ENCODE data around the gene SPEN. TPM values are rescaled to one million over a fixed set of nuclear protein-coding genes. Genes with fewer than 3 reads are reported as not detected.

SPEN gene
- total RNA-seq, 1 experiment from 2014 or later = 48.3 TPM

DNA sequence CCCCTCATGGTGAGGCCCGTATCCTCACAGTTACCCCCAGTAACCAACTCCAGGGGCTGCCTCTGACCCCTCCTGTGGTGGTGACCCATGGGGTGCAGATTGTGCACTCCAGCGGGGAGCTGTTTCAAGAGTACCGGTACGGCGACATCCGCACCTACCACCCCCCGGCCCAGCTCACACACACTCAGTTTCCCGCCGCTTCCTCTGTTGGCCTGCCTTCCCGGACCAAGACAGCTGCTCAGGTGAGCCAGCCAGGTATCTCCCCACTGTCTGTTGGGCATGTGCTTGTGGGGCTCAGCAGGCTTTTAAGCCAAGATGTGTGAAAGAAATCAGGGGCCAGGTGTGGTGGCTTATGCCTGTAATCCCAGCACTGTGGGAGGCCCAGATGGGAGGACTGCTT is 88.5 kb downstream of the SPEN start:
- Mint-ChIP-seq H3K27me3 (ENCODE audit: unreplicated experiment) (no peaks in the 10 kb centered on the region), H3K36me3 (ENCODE audit: insufficient read depth, unreplicated experiment) (peaks cover 68% of the 10 kb centered on the region), H3K4me1 (ENCODE audit: low read depth, unreplicated experiment) (no peaks in the 10 kb centered on the region), H3K9me3 (ENCODE audit: low read depth, unreplicated experiment) (no peaks in the 10 kb centered on the region), H3K4me3 (ENCODE audit: low read depth, unreplicated experiment) (no peak overlapping the region), H3K27ac (ENCODE audit: unreplicated experiment) (no peak overlapping the region)
- no peak for DNase-seq
- intact Hi-C loops (cut with micrococcal nuclease; ENCODE audit: unreplicated experiment) = no loop called here
- no peak for TF ChIP-seq CTCF (IDR thresholded peaks at IDR 0.05; ENCODE audit: unreplicated experiment)
- BruUV-seq (replicated peaks) = no TSS peak
- CTCF ChIA-PET = no interaction called here

DNA sequence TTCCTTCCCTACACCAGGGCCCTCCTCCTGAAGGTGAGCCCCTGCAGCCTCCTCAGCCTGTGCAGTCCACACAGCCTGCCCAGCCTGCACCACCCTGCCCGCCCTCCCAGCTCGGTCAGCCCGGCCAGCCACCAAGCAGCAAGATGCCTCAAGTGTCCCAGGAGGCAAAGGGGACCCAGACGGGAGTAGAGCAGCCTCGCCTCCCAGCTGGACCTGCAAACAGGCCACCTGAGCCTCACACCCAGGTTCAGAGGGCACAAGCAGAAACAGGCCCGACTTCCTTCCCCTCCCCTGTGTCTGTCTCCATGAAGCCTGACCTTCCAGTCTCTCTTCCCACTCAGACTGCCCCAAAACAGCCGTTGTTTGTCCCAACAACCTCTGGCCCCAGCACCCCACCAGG is 89.6 kb downstream of the SPEN start:
- H3K27me3 Mint-ChIP-seq (ENCODE audit: unreplicated experiment) = no peaks in the 10 kb centered on the region
- intact Hi-C loops (cut with micrococcal nuclease; ENCODE audit: unreplicated experiment) = no loop called here
- peaks cover 65% of the 10 kb centered on the region for H3K36me3 Mint-ChIP-seq (ENCODE audit: insufficient read depth, unreplicated experiment)
- CTCF ChIA-PET = interaction anchor here (0.6 to 1.0 kb wide), 2 partner anchors 11 to 122 kb away, joined by 3 read pairs; no protein-coding TSS in a partner anchor
- peak overlapping the region; percentile 77 for H3K27ac Mint-ChIP-seq (ENCODE audit: unreplicated experiment)
- TF ChIP-seq CTCF (IDR thresholded peaks at IDR 0.05; ENCODE audit: unreplicated experiment) = no peak
- no TSS peak for BruUV-seq (replicated peaks)
- H3K9me3 Mint-ChIP-seq (ENCODE audit: low read depth, unreplicated experiment) = no peaks in the 10 kb centered on the region
- no peak overlapping the region for H3K4me3 Mint-ChIP-seq (ENCODE audit: low read depth, unreplicated experiment)
- DNase-seq = no peak
- H3K4me1 Mint-ChIP-seq (ENCODE audit: low read depth, unreplicated experiment) = no peaks in the 10 kb centered on the region

- H3K27ac Mint-ChIP-seq (ENCODE audit: unreplicated experiment) = peak overlapping the region; percentile 77
- TF ChIP-seq CTCF (IDR thresholded peaks at IDR 0.05; ENCODE audit: unreplicated experiment) = no peak
- intact Hi-C loops (cut with micrococcal nuclease; ENCODE audit: unreplicated experiment) = no loop called here
Observed at GRCh38 chr1:15937706-15938168, 90.2 kb downstream of the SPEN start.

GRCh38 chr1:15938628-15939161 is 91.2 kb downstream of the SPEN start:
- Mint-ChIP-seq H3K4me3 (ENCODE audit: low read depth, unreplicated experiment) (no peak overlapping the region), H3K4me1 (ENCODE audit: low read depth, unreplicated experiment) (no peaks in the 10 kb centered on the region), H3K27me3 (ENCODE audit: unreplicated experiment) (no peaks in the 10 kb centered on the region), H3K27ac (ENCODE audit: unreplicated experiment) (no peak overlapping the region), H3K36me3 (ENCODE audit: insufficient read depth, unreplicated experiment) (peaks cover 58% of the 10 kb centered on the region), H3K9me3 (ENCODE audit: low read depth, unreplicated experiment) (no peaks in the 10 kb centered on the region)
- intact Hi-C loops (cut with micrococcal nuclease; ENCODE audit: unreplicated experiment) = no loop called here
- no TSS peak for BruUV-seq (replicated peaks)
- DNase-seq = no peak
- CTCF ChIA-PET = no interaction called here
- TF ChIP-seq CTCF (IDR thresholded peaks at IDR 0.05; ENCODE audit: unreplicated experiment) = no peak

More at GRCh38 chr1:15937706-15938168, 90.2 kb downstream of the SPEN start:
- Mint-ChIP-seq H3K9me3 (ENCODE audit: low read depth, unreplicated experiment) (no peaks in the 10 kb centered on the region), H3K4me1 (ENCODE audit: low read depth, unreplicated experiment) (no peaks in the 10 kb centered on the region), H3K27me3 (ENCODE audit: unreplicated experiment) (no peaks in the 10 kb centered on the region), H3K36me3 (ENCODE audit: insufficient read depth, unreplicated experiment) (peaks cover 65% of the 10 kb centered on the region), H3K4me3 (ENCODE audit: low read depth, unreplicated experiment) (no peak overlapping the region)
- no peak for DNase-seq
- CTCF ChIA-PET = interaction anchor here (0.6 to 1.0 kb wide), 2 partner anchors 10 to 123 kb away, joined by 3 read pairs; no protein-coding TSS in a partner anchor
- BruUV-seq (replicated peaks) = no TSS peak
